AML-193 (cell line): Measurements from ENCODE around the gene SMIM33.
"Not testable (repeated sequence)": the region's sequence is repeated elsewhere in the genome, so short reads cannot be mapped to it uniquely, and the experiment has no call there.

Experiments used
- DNase-seq, 2 experiments: peaks; one replicate each; lab custom pipeline; 2025; lab: John Stamatoyannopoulos, UW

SMIM33 gene

DNA sequence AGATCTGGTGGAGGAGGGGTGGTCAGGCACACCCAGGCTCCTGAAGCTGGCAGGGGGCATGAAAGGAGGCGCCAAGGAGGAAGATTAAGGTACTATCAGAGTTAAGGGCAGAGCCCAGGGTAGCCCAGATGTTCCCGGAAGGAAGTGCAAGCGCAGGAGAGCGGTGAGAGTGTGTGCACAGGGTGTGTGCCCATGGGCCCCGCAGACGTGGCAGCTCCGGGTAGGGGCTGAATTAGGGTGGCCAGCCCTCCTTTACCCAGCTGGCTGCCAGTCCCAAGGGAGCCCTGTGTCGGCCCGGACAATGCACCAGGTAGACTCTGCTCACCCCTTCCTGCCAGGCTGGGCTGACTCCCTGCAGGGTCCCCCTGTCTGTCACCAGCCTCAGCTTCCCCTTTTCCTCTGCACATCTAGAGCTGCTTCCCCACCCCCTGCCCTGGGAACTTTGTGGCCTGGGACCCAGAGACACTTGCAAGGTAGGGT lies at the start of gene SMIM33:
Gene SMIM33, plus strand, starts transcription at position 184 of the 480 bp plus-strand sequence. Its CDS starts 118 bp downstream, at position 302.
- peak; percentile 43 to 46 for DNase-seq

DNA sequence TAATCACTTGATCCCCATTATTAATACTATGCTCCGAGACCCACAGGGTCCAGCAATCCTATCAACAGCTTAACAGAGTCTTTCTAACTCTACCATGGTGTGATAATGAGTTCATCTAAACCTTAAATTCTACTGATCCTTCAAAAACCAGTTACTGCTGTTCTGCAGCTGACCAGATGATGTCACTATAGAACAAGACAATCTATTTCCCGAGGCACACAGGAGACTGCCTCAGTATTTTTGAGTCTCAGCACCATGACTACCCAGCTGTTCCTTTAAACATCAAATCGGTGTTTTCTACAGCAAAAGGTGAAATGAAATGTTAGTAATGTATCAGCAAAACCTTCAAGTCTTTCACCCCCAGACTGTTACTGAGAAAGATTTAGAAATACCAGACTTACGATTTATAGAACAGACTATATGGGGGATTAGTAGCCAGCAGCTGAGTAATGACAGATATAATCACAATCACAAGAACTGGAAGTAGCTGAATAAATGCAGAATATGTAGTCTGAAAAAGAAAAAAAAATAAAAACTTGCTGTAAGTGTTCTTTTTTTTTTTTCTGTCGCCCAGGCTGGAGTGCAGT lies 48.4 kb upstream of the SMIM33 start:
- peak; percentile 81 for DNase-seq

DNA sequence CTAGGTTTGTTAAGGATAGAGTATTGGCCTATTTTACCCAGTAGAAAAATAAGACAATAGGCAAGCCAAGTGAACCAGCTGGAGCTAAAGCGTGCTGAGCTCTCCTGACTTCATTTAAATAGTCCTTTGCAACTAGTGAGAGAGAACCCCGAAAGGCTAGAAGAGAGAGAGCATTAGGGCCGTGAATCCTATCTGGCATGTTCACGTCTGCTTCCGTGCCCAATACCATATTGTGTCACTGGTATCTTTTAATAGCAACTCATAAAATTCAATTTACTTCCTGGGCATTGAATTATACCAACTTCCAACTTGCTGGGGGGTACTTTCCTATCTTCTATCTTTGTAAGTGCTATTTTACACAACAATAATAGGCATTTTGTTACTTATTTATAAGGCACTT lies 45.3 kb upstream of the SMIM33 start:
- DNase-seq = no peak

DNA sequence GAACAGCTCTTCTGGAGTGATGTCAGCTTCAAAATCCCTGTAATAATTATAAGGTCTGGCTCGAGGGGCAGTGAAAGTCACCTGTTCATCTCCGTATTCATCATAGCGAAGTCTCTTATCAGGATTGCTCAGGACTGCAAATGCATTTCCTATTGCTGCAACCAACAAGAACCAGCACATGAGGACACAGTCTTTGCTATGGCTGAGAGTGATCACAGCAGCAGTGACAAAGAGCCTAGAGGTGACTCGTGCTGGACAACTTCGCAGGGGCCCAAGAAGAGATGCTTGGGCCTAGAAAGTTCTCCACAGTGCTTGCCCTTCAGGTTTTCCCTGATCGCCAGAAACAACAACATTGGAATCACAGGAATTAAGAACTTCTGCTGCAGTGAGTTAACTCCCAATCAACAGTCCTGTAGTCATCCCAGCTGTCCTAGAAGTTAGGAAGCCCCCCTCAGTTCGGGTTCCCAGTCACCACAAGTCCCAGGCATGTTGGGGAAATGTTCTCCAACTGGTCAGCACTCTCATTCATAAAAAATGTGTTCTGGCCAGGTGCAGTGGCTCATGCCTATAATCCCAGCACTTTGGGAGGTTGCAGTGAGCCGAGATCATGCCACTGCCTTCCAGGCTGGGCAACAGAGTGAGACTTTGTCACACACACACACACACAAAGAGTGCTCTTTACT lies 44.5 kb upstream of the SMIM33 start:
- DNase-seq = no peak

DNA sequence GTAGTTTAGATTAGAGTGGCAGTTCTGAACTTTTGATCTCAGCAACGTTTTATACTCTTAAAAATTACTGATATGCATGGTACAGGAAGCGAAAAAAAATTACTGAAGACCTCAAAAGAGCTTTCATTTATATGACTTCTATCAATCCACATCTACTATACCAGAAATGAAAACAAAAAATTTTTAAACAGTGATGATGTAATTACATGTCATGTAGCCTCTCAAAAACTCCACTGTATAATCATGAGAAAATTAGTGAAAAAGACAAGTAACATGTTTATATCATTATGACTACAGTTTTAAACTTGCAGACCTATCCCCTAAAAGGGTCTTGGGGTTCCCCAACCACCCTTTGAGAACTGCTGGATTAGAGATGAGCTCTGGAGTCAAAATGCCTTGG lies 40.8 kb upstream of the SMIM33 start:
- no peak for DNase-seq

DNA sequence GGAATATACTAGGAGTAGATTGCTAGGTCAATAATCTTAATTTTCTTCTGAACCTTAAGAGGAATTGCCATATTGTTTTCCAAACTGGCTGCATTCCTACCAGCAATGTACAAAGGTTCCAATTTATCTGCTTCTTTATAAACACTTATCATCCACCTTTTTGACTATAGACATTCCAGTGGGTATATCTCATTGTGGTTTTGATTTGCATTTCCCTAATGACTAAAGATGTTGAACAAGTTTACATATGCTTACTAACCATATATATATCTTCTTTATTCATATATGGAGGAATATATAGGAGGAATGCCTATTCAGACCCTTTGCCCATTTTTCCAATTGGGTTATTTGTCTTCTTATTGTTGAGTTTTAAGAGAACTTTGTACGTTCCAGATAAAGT lies 39.1 kb upstream of the SMIM33 start:
- no peak for DNase-seq

DNA sequence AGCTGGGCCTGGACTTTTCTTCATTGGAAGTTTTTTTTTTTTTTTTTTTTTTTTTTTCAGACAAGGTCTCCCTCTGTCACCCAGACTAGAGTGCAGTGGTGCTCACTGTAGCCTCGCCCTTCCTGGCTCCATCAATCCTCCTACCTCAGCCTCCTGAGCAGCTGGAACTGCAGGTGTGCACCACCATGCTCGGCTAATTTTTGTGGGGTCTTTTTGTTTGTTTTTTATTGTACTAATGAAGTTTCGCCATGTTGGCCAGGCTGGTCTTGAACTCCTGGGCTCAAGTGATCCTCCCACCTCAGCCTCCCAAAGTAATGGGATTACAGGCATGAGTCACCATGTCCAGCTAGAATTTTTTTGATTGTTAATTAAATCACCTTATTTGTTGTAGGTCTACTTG lies 35.1 kb upstream of the SMIM33 start:
- no peak for DNase-seq

DNA sequence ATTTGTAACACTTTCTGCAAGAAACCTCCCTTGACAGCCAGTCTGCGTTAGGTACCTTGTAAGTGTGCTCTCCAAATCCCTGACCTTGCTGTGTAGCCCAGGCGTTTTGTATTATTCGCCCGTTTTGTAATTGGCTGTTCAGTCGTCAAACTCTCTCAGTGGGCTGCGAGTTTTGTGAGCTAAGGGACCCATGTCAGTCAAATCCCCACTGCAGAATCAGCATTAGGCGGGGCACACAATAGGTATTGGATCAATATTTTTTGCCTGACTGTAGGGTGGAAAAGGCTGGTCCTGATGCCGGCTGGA lies 32.1 kb upstream of the SMIM33 start:
- no peak for DNase-seq

DNA sequence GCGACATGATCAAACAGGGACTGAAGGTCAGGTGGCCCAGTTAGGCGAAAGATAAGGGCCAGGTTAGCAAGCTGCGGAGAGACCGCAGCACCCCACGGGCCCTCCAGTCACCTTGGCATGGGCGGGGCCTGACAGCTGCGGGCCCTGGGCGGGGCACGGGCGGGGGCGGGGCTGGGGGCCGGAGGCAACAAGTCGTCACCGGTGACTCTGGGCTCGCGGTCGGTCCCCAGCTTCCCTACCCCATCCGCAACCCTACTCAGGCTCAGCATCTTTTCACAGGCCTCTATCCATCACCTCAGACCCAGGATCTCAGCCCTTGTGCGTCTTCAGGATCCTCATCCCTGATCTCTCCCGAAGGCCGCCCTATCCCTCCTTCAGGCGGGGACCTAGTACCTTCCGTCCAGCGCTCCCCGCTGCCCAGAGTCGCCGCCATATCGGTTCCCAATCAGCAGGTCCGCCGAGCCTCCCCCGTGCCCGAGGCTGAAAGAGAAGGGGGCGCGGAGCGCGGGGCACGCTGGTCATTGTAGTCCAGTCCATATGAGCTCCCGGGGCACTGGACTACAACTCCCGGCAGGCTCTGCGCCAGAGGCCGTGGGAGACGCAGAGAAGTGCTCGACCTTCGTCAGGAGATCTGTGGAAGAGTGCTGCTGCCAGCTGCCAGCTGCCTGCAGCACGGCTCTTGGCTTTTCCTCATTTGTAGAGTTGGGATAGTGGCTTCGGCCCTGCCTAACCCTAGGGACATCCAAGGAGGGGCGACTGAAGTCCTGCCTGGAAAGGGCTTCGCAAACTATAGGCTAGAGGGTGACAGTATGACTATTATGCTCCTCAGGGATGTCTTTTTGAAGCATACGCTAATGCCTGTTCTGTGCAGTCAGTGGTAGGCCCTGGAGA lies 31.5 kb upstream of the SMIM33 start, which contains the start of gene DNAJC18:
Gene DNAJC18, minus strand, starts transcription at position 513 of the 891 bp plus-strand sequence. Its CDS starts 80 bp downstream, at position 433.
- peak; percentile 71 to 73 for DNase-seq

DNA sequence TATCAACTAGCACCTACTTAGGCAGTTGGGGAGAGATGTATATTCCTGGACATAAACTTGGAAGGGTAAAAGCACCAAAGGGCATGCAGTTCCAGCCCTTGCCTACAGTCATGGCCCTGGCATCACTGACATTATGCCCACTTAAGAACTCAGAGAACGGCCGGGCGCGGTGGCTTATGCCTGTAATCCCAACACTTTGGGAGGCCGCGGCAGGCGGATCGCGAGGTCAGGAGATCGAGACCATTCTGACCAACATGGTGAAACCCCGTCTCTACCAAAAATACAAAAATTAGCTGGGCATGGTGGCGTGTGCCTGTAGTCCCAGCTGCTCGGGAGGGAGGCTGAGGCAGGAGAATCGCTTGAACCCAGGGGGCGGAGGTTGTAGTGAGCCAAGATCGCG lies 30.4 kb upstream of the SMIM33 start:
- not testable (repeated sequence) for DNase-seq

DNA sequence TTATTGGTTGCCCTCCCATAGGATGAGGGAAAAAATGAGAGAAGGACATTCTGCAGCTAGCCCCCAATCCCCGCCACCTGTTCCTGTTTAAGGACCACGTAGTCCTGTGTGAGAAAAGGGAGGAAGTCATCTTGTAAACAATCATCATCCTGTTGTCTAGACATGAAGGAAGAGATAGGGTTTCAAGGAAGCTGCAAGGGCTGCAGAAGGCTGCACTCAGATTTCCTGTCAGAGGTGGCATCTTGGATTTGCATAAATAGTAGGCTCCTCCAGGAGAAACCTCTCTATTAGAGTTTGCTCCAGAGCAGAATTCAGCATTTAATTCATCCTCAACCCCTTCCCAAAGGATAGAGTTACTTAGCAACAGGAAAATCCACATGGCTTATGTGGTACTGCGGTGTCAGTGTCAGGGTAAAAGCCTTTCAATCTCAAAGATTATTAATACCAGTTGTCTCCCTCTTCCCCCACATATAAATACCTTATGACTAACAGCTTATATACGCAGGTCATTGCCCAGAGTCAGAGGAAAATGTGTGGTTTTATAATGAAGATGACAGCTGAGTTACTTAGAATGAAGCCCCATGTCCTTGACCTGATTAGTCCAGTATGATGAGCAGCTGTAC lies 26.9 kb upstream of the SMIM33 start:
- DNase-seq = no peak

DNA sequence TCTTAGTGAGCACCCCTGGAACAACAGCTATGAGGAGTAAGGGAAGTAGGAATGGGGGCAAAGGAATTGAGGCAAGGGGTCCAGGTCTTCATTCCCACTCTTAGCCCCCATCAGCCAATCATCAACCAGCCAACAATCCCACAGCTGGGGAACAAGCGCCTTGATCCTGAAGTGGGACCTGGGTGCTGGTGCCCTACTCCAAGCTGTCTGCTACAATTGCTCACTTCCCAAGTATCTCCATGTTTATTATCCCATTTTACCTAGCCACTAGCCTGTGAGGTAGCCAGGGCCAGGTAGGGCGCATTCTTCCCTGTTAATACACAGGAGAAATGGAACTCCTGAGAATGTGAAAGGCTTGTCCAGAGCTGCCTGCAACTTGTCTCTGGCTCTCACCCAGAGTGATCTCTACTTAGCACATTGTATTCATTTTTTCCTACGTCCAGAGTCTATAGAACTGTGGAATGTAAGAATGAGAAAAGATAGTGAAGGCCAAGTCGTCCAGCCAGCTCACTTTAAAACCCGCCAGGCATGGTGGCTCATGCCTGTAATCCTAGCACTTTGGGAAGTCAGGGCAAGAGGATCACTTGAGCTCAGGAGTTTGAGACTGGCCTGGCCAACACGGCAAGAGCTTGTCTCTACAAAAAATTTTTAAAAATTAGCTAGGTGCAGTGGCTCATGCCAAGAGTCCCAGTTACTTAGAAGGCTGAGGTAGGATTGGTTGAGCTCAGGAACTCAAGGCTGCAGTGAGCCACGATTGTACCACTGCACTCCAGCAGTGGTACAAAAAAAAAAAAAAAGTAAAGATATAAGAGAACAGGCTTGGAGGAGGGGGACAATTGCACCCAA lies 25.3 kb upstream of the SMIM33 start:
- no peak for DNase-seq

DNA sequence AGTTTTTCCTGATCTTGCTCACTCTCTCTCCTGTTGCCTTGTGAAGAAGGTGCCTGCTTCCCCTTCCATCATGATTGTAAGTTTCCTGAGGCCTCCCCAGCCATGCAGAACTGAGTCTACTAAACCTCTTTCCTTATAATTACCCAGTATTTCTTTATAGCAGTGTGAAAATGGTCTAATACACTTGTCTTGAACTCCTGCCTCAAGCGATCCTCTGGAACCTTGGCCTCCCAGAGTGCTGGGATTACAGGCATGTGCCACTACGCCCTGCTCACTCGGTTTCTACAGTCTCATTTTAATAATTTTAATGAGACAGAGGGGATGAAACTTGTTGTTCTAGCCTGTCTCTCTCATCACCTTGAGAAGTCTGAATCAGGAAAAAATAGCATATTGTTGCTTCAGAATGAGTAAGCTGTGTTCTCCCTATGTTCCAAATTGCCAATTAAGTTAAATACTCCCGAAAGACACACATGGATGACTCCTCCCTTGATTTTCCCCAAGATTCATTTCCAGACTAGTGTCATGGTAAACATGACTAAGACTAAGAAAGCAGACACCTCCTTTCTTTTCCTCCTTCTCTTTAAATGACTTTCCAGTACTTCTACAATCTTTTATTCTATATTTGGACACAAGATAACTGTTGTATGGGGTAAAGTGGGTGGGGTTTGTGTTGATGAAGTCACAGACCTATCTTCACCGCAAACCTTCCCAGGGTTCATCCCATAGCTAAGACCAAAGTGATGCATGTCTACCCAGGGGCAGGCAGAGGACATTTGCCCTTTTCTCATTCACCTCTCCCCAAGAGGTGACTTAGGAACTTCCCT lies 23.6 kb upstream of the SMIM33 start:
- no peak for DNase-seq

DNA sequence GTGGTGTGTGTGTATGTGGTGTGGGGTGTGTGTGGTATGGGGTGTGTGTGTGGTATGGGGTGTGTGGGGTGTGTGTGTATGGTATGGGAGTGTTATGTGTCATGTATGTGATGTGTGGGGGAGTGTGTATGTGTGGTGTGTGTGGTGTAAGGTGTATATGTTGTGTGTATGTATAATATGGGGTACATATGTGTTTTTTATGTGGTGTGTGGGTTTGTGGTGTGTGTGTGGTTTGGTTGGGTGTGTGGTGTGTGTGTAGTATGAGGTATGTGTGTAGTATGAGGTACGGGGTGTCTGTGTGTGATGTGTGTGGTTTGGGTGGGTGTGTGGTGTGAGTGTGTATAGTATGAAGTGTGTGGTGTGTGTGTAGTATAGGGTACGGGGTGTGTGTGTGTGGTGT lies 19.6 kb upstream of the SMIM33 start:
- no peak for DNase-seq

DNA sequence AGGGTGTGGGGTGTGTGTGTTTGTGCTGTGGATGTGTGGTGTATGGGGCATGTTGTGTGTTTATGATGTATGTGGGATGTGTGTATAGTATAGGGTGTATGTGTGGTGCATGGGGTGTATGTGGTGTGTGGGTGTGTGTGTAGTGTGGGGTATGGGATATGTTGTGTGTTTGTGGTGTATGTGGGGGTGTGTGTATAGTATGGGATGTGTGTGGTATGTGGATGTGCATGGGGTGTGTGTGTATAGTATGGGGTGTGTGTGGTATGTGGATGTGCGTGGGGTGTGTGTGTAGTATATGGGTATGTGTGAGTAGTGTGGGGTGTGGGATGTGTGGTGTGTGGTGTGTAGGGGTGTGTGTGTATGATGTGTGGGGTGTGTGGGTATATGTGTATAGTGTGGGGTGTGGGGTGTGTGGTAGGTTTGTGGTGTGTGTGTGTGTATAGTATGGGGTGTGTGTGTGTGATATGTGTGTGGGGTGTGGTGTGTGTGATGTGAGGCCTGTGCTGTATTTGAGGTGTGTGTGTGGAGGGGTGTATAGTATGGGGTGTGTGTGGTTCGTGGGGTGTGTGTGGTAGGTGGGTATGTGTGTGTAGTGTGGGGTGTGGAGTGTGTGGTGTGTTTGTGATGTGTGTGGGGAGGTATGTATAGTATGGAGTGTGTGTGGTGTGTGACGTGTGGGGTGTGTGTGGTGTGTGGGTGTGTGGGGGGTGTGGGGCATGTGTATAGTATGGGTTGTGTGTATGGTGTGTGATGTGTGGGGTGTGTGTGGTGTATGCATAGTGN lies 18.7 kb upstream of the SMIM33 start:
- DNase-seq = no peak

DNA sequence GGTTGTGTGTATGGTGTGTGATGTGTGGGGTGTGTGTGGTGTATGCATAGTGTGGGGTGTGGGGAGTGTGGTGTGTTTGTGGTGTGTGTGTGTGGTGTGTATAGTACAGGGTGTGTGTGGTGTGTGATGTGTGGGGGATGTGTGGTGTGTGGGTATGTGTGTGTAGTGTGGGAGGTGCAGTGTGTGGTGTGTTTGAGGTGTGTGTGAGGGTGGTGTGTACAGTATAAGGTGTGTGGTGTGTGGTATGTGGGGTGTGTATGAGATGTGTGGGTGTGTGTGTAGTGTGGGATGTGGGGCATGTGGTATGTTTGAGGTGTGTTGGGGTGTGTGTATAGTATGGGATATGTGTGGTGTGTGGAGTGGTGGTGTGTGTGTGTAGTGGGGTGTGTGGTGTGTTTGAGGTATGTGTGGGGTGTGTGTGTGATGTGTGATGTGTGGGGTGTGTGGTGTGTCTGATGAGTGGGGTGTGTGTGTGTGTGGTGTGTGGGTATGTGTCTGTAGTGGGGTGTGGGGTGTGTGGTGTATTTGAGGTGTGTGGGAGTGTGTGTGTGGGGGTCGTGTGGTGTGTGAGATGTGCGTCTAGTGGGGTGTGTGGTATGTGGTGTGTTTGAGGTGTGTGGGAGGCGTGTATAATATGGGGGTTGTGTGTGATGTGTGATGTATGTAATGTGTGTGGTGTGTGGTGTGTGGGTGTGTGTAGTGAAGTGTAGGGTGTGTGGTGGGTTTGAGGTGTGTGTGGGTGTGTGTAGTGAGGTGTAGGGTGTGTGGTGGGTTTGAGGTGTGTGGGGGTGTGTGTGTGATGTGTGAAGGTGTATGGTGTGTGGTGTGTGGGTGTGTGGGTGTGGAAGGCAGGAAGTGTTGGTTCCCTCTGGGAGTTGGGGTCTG lies 16.9 kb upstream of the SMIM33 start:
- no peak for DNase-seq

DNA sequence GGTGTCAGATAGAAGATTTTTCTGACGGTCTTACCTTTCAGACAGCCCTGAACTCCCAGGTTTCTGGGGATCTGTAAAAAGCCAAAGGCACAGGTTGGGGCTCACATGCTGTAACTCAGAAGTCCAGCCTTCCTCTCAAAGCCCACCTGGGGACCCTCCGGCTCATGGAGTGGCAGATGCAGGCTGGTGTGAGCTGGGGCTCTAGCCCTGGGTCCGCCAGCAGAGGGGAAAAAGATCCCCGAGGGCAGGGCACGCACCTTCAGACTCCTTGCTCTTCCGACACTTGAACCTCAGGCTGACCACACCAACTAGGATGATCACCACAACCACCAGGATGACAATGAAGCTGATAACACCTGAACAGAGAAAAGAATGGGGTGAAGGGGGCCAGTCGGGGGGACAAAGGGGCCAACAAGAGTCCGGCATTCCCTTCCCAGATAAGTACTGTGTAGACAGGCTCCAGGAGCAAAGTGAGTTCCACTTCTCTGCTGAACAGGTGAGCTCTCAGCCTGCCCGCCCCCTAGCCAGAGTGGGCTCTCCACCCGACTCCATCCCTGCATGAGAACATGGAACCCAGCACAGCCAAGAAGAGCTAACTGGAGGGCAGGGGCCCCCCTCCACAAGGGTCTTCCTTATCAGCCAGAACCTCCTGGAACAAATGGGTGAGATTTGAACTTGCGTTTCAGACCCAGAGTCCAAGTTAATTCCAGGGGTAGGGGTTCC lies 16.1 kb upstream of the SMIM33 start:
- DNase-seq = no peak

DNA sequence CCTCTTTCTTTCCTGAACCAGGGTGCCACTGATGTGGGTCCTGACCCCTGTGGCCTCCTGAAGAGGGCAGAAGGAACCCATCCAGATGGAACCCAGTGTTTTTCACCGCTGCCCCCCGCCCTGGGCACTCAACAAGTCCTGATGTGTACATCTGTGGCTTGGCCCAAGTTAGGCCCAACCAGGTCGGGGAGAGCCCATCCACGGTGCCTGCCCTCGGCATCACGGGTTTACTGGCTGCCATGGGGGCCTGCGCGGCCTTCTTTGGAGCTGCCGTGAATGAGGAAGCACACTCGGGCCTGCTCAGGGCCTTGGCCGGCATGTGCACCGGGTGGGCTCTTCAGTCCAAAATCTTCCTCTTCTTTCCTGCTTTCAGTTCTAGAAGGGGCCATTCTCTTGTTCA lies 14.0 kb upstream of the SMIM33 start:
- no peak for DNase-seq
